Right lobe of liver (tissue), 4 donors: ENCODE results near the gene OR2G2.

Experiments used
- CTCF ChIP-seq, 4 donors: fragments of 200-600 bp in 3 of 4; fragments of 450-650 bp in 1 of 4; IDR thresholded peaks; one replicate each; pipeline versions ENCODE4 v1.5.1 to v1.8.0; 2016 to 2022; ENCODE audit warnings: antibody characterized with exemption in 4 of 4, mild to moderate bottlenecking in 2 of 4
- POLR2A ChIP-seq: fragments of 450-650 bp; IDR thresholded peaks from one replicate; pipeline ENCODE4 v1.6.1; 2017; ENCODE audit warnings: antibody characterized with exemption, mild to moderate bottlenecking
- donor health status: DM: no; HTN: no; CAD: no.
- donor health status: DM: no; HTN: no; CAD: no.
- donor health status: DM: no; HTN: yes; CAD: no.

- TF ChIP-seq POLR2A (no peak), CTCF (IDR thresholded peaks at IDR 0.05) (no peak)
Measured at GRCh38 chr1:247578946-247579460, 9.2 kb upstream of the OR2G2 start.
